K562 (cell line): Measurements from ENCODE around the gene OCSTAMP. TPM values are rescaled to one million over a fixed set of nuclear protein-coding genes. Genes with fewer than 3 reads are reported as not detected.

Experiments
- ATAC-seq: fragments of 200-7000 bp; cut with Tn5 transposase; 3 replicates; pipeline ENCODE4 v1.9.1; 2020; ENCODE audit warnings: moderate library complexity
- BruUV-seq: library from RNA; stranded (reverse); fragments of 400-500 nt; replicated peaks from 2 replicates; lab custom pipeline; 2021; lab: Mats Ljungman, UMichigan
- CTCF ChIA-PET: fragments of 300-600 bp; formaldehyde crosslinking; extraction: SDS; loops from one replicate; lab custom pipeline; 2021; ENCODE audit warnings: low intra/inter-chr PET ratio; lab: Yijun Ruan, JAX
- POLR2A ChIA-PET: fragments of 300-600, 350-650 bp; sonication (Branson Sonifier 250); formaldehyde crosslinking; extraction: SDS; loops from one replicate; lab custom pipeline; 2021; ENCODE audit warnings: antibody characterized with exemption, inconsistent platforms; lab: Yijun Ruan, JAX
- DNase-seq, 4 experiments: peaks; one replicate each; pipeline versions ENCODE4 v3.0.0 to v3.0.0-alpha.2; 2011 to 2018; ENCODE audit warnings: low spot score in 3 of 4, mixed read lengths in 3 of 4; ENCODE audit errors: extremely low read depth in 1 of 4
- FAIRE-seq: peaks from 2 replicates; lab custom pipeline; 2011; peaks lifted over from hg19 to GRCh38; lab: Jason Lieb, UNC
- H2AFZ ChIP-seq: 2 replicates; pipeline ENCODE4 v1.6.0; 2011; ENCODE audit warnings: low read depth, low read length, control low read depth, inconsistent platforms
- H3K27ac ChIP-seq: fragments of 200-600 bp; 3 replicates; pipeline ENCODE4 v1.8.0; 2011; ENCODE audit warnings: low read depth, mild to moderate bottlenecking, control low read depth, inconsistent platforms, low read length, moderate library complexity, mixed read lengths; ENCODE audit errors: extremely low read depth
- H3K27me3 ChIP-seq, 2 experiments: fragments of 300-600 bp in 1 of 2; 2 replicates in 1 of 2; 3 replicates in 1 of 2; pipeline versions ENCODE4 v1.6.0 to v1.8.0; 2011; ENCODE audit warnings: inconsistent platforms in 2 of 2, low read length in 2 of 2, mild to moderate bottlenecking in 1 of 2, mixed read lengths in 1 of 2, moderate library complexity in 1 of 2; ENCODE audit not compliant: control insufficient read depth in 2 of 2, insufficient read depth in 2 of 2
- H3K36me3 ChIP-seq: fragments of 300-600 bp; 3 replicates; pipeline ENCODE4 v1.8.0; 2011; ENCODE audit warnings: mild to moderate bottlenecking, low read length, inconsistent platforms; ENCODE audit not compliant: control insufficient read depth, insufficient read depth
- H3K4me1 ChIP-seq, 2 experiments: fragments of 200-600 bp in 1 of 2; replicated peaks in 1 of 2; 2 replicates in 1 of 2; 3 replicates in 1 of 2; pipeline versions ENCODE4 v1.5.1 to v1.8.0; 2011; ENCODE audit warnings: inconsistent platforms in 2 of 2, low read length in 2 of 2, mild to moderate bottlenecking in 1 of 2, mixed read lengths in 1 of 2, moderate library complexity in 1 of 2; ENCODE audit not compliant: control insufficient read depth in 2 of 2, insufficient read depth in 2 of 2
- H3K4me2 ChIP-seq: 2 replicates; pipeline ENCODE4 v1.6.1; 2011; ENCODE audit warnings: low read length, control low read depth, inconsistent platforms, mixed read lengths; ENCODE audit not compliant: insufficient read depth
- H3K4me3 ChIP-seq: fragments of 200-600 bp; sonication (generic), shearing (Covaris generic); 2 replicates; pipeline ENCODE4 v1.5.1; 2016; ENCODE audit warnings: control low read depth, inconsistent platforms
- H3K79me2 ChIP-seq: fragments of 200-600 bp; 3 replicates; pipeline ENCODE4 v1.8.0; 2011; ENCODE audit warnings: low read length, inconsistent platforms; ENCODE audit not compliant: control insufficient read depth, insufficient read depth
- H3K9ac ChIP-seq, 2 experiments: 2 replicates each; pipeline versions ENCODE4 v1.6.0 to v1.6.1; 2011; ENCODE audit warnings: low read depth in 2 of 2, low read length in 2 of 2, control low read depth in 1 of 2, inconsistent platforms in 1 of 2, mild to moderate bottlenecking in 1 of 2, mixed read lengths in 1 of 2; ENCODE audit not compliant: insufficient read depth in 1 of 2
- H3K9me1 ChIP-seq: one replicate; pipeline ENCODE4 v1.6.0; 2011; ENCODE audit warnings: inconsistent platforms, mild to moderate bottlenecking, low read length, moderate library complexity; ENCODE audit not compliant: control insufficient read depth, insufficient read depth
- H3K9me3 ChIP-seq: replicated peaks from 2 replicates; pipeline ENCODE4 v1.5.1; 2011; ENCODE audit warnings: low read depth, low read length, inconsistent platforms; ENCODE audit not compliant: control insufficient read depth, insufficient read depth
- H4K20me1 ChIP-seq: replicated peaks from 2 replicates; pipeline ENCODE4 v1.6.1; 2011; ENCODE audit warnings: low read length, inconsistent platforms, mixed read lengths; ENCODE audit not compliant: control insufficient read depth, insufficient read depth
- CTCF ChIP-seq, 3 experiments: IDR thresholded peaks in 2 of 3; conservative IDR thresholded peaks in 1 of 3; 2 replicates each; pipeline ENCODE4 v1.5.1; 2011 to 2012; ENCODE audit warnings: low read length in 3 of 3, mild to moderate bottlenecking in 3 of 3, control low read depth in 2 of 3, improper control_type of control experiment in 1 of 3, inconsistent platforms in 1 of 3, low read depth in 1 of 3, mixed read lengths in 1 of 3, moderate library complexity in 1 of 3; ENCODE audit not compliant: insufficient read depth in 2 of 3
- HNRNPL ChIP-seq: fragments of 200-400 bp; formaldehyde crosslinking; IDR thresholded peaks from 2 replicates; pipeline ENCODE4 v1.6.1; 2017; ENCODE audit warnings: low read depth, mild to moderate bottlenecking, low read length
- TAF15 ChIP-seq: fragments of 200-400 bp; formaldehyde crosslinking; IDR thresholded peaks from 2 replicates; pipeline ENCODE4 v1.6.1; 2017; ENCODE audit warnings: mild to moderate bottlenecking, low read depth, low read length, moderate library complexity
- ZNF263 ChIP-seq: sonication (generic); formaldehyde crosslinking; IDR thresholded peaks from 2 replicates; pipeline ENCODE4 v1.8.0; 2022; ENCODE audit warnings: mild to moderate bottlenecking, missing genetic modification reagents, borderline replicate concordance
- WGBS: fragments of 100-300 bp; shearing (Covaris generic); methylation state at CpG from one replicate; pipeline ENCODE4 v1.1.6; 2016; ENCODE audit warnings: low coverage, mixed read lengths; ENCODE audit not compliant: insufficient coverage; ENCODE audit errors: missing lambda C conversion rate; 5-methylcytosine and 5-hydroxymethylcytosine counted together
- in situ Hi-C: fragments of 300-500 bp; cut with MboI; formaldehyde crosslinking; loops from 4 replicates; pipeline ENCODE4 v1.15.0; 2018; ENCODE audit warnings: inconsistent platforms, mixed read lengths
- intact Hi-C: fragments of 100-400 bp; cut with micrococcal nuclease; formaldehyde crosslinking; loops from 2 replicates; pipeline ENCODE4 v1.14.2; 2022
- polyA plus RNA-seq, 8 experiments: library from polyadenylated mRNA; depleted of rRNA in 4 of 8; stranded (reverse) in 5 of 8; unstranded in 3 of 8; fragments of >200 nt; fragmentation: Nextera tagmentation in 2 of 8; fragmentation: Illumina TruSeq in 1 of 8; extraction: Ambion mirVana in 2 of 8; extraction: Trizol in 1 of 8; gene quantifications; 2 replicates each; pipeline versions ENCODE4 v1.2.1 to v1.2.3, GENCODE V29; 2011 to 2014; ENCODE audit warnings: inconsistent platforms in 1 of 8, missing spikeins in 1 of 8
- total RNA-seq, 7 experiments: library from RNA; depleted of rRNA in 6 of 7; stranded (reverse); fragments of >200 nt in 6 of 7; fragmentation: Illumina TruSeq in 2 of 7; extraction: Trizol in 2 of 7; gene quantifications; 2 replicates each; pipeline versions ENCODE4 v1.2.1 to v1.2.3, GENCODE V29; 2011 to 2021; ENCODE audit warnings: low replicate concordance in 1 of 7

The OCSTAMP gene
- total and polyA plus RNA-seq, 9 of the 15 experiments (the other 6 are each of a cell fraction or from before 2014, with no cell fraction given), result not detected

- H3K9me1 ChIP-seq, result no peaks in the 10 kb centered on the region
- H2AFZ ChIP-seq, result no peak overlapping the region
- no peak overlapping the region for H3K27ac ChIP-seq
- DNase-seq, result no peak
- H3K27me3 ChIP-seq, result peaks cover 3 to 35% of the 10 kb centered on the region in 2 experiments; a peak in 3 of 5 replicates
- no peak for ATAC-seq
- no peaks in the 10 kb centered on the region for H3K9me3 ChIP-seq
- in situ Hi-C loops, result no loop called here
- H4K20me1 ChIP-seq, result no peaks in the 10 kb centered on the region
- POLR2A ChIA-PET, result interaction anchor here (0.7 to 1.5 kb wide), 4 partner anchors 12 to 133 kb away, joined by 3 to 6 read pairs (median 4); no protein-coding TSS in a partner anchor
- no peaks in the 10 kb centered on the region for H3K79me2 ChIP-seq
- H3K4me2 ChIP-seq, result no peak overlapping the region
- TF ChIP-seq TAF15, result no peak
- TF ChIP-seq CTCF (IDR thresholded peaks at IDR 0.05 in 2 of 3, conservative IDR thresholded peaks at IDR 0.05 in 1 of 3; ENCODE audit: insufficient read depth in 2 of 3, low read depth in 1 of 3, low read length in 3 of 3), result 0 out of 6 replicates have a peak, but pooled peaks of 1 of the 3 experiments have one; percentile 21
- no peak for TF ChIP-seq ZNF263 (CRISPR knock-in tag)
- TF ChIP-seq HNRNPL, result no peak
- peaks cover 5 to 9% of the 10 kb centered on the region in 2 experiments; a peak in 1 of 5 replicates for H3K4me1 ChIP-seq
- 3% methylated on average over 4 of the region's 4 CpGs for WGBS
- H3K9ac ChIP-seq, result no peak overlapping the region
- no TSS peak for BruUV-seq
- intact Hi-C loops, result no loop called here
- FAIRE-seq, result no peak
- H3K4me3 ChIP-seq, result no peak overlapping the region
- H3K36me3 ChIP-seq, result no peaks in the 10 kb centered on the region
- CTCF ChIA-PET, result no interaction called here
These were observed 1.1 kb downstream of the OCSTAMP start for GRCh38 chr20:46549188-46549972.
